SKM-1 (cell line): ENCODE measurements around the gene NDC80.
A peak's percentile ranks its signal among the peaks of the same experiment; 100 is the strongest.

Experiments used
- DNase-seq: peaks from one replicate; lab custom pipeline; 2025; ENCODE audit not compliant: unreplicated experiment; lab: John Stamatoyannopoulos, UW

Gene NDC80

DNA sequence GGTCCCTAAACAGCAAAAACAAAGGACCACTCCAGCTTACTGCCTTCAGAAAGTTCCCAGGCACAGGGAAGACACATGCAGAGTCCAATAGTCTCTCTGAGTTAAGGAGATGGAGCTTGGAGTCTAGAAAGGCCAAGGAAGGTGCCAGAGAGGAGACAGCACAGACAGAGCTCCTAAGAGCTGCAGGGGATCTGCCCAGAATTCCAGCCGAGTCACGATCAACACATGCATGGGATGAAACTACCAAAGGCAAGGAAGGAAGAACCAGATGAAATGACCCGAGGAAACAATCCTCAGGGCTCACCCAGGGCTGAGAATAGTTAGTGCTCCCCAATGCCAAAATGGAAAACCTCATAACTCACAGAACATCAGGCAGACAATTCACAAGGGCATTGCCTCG, 15.5 kb upstream of the NDC80 start:
- DNase-seq = no peak

DNA sequence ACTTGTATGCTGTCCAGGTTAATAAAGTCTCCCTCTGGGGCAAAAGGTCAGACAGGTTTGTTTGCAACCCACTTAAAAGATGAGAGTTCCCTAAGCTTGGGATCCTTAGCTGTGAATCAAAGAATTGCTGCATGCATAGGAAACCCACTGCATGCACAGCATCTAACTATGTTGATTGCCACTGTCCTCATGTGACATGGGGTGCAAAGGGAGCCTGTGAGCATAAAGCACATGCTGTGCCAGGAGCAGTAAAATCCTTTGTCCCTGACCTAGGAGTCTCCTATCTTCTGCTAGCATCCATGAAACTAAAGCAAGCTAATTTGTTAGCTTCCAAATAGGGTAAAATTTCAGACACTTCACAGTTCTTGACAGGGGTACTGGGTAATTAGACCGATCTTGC, 13.8 kb upstream of the NDC80 start:
- no peak for DNase-seq

DNA sequence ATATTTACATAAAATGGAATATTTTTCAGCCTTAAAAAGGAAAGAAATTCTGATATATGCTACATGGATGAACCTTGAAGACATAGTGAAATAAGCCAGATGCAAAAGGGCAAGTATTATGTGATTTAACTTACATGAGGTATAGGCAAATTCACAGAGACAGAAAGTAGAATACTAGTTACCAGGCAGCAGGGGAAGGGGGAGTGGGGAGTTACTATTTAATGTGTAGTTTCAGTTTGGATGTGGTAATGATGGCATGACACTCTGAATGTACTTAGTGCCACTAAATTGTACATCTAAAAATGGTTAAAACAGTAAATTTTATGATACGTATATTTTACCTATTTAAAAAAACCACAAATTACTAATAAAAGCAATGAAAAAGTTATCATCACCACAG, 12.1 kb upstream of the NDC80 start:
- DNase-seq = no peak

DNA sequence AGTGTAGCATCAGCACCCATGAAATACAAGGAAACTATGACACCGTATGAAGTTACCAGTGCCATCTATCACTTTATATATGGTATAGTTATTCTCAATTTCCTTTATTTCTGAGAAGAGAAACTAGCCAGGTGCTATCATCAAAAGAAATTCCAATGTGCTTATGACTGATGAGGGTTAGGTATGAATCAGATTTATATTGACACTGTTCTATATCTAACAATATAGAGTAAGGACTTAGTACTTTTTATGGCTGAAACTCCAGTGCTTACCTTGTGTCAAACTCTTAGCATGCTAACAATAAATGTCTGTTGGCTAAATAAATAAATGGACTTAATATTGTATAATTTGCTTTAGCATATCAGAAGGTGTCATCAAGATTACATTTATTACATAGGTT, 7.0 kb upstream of the NDC80 start:
- DNase-seq = no peak

DNA sequence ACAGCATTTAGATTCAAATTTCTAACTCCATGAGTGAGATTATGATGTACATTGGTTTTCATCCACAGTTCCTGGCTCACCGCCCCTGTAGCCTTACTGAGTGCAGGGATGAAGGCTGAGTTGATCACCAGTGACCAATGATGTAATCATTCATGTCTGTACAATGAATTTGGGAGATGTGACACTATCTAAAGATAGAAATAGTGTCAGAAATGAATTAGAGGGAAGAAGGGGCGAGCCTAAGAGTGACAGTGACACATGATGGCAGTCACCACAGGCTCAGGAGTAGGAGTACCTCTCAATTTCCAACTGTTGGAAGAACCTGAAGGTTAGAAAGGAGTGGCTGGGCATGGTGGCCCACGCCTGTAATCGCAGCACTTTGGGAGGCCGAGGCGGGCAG, 3.2 kb upstream of the NDC80 start:
- no peak for DNase-seq

GRCh38 chr18:2568605-2569004, 2.8 kb upstream of the NDC80 start:
- no peak for DNase-seq

GRCh38 chr18:2569338-2570207, 1.8 kb upstream of the NDC80 start:
- no peak for DNase-seq

- DNase-seq = peak; percentile 55
These were observed 571 bp upstream of the NDC80 start for GRCh38 chr18:2570772-2571199.

DNA sequence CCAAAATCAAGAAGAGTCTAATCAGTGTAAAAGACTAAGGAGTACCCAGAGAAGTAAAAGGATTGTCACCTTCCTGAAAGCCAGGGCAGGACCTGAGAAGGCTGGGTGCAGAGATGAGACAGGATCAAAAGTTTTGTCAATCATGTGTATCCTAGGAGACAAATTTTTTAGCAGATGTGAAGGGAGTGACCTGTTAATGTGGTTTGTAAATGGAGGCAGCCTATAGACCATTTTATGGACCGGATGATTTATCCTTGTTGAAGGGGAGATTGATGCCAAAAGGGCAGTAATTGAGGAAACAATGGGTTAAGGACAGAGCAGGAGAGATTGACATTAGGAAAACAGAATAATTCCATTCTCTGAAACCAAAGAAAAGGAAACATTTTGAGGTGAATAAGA, 813 bp downstream of the NDC80 start:
- no peak for DNase-seq

GRCh38 chr18:2572892-2573291, 1.5 kb downstream of the NDC80 start:
- no peak for DNase-seq

GRCh38 chr18:2573408-2573807, 2.1 kb downstream of the NDC80 start:
- DNase-seq = no peak

GRCh38 chr18:2587788-2588187, 16.4 kb downstream of the NDC80 start:
- no peak for DNase-seq

- no peak for DNase-seq
These were observed 17.4 kb downstream of the NDC80 start for GRCh38 chr18:2588666-2589344.

DNA sequence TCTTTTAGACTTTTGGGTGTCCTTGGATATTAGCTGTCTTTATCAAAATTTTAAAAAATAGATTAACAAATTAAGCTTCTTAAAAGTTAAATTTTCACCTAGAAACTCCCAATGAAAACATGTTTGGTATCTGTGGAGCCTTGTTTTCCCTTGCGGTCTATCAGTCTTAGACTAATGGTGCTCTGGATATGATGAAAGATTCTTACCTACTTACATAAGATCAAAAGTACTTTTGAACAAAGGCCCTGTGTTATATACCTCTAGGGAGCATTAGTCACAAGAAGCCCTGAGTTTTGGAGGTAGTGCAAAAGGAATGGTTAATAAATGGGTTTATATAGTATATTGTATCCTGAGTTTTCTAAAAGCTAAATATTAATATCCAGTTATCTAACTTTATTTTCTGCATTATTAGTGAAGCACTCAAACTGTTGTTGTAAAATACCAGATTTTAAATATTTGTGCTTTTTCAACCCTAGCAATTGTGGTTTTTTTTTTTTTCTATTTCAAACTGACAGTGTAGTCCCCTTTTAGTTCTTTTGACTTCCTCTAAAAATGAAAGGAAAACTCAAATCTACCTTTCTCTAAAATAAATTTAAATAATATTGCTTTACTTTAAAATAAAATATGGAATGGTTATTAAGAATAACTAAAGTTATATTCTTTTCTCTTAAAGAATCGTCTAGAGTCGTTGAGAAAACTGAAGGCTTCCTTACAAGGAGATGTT, 18.1 kb downstream of the NDC80 start:
- DNase-seq = no peak

DNA sequence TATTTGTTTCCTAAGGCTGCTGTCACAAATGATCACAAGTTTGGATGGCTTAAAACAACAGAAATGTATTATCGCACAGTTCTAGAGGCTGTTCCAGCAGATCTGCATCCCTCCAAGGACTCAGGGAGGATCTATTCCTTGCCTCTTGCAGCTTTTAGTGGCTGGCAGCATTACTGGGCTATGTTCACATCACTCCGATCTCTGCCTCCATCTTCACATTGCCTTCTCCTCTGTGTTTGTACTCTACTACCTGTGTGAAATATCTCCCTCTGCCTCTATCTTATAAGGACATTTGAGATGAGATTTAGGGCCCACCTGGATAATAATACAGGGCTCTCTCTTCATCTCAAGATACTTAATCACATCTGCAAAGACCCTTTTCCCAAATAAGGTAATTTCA, 18.9 kb downstream of the NDC80 start:
- no peak for DNase-seq

DNA sequence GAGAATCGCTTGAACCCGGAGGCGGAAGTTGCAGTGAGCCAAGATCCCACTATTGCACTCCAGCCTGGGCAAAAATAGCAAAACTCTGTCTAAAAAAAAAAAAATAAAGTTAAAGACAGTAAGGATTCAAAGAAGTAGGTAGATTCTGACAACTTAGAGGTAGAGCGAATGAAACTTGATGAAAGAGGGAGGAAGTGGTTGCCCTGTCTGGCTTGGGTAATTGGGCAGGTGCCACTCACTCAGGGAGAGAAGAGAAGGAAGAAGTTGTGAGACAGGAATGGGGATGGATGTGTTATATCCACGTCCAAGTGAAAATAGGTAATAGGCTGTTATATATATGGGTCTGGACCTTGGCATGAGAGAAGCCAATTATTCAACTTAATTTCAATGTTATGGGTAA, 26.3 kb downstream of the NDC80 start:
- DNase-seq = no peak

GRCh38 chr18:2602844-2603243, 31.5 kb downstream of the NDC80 start:
- no peak for DNase-seq

DNA sequence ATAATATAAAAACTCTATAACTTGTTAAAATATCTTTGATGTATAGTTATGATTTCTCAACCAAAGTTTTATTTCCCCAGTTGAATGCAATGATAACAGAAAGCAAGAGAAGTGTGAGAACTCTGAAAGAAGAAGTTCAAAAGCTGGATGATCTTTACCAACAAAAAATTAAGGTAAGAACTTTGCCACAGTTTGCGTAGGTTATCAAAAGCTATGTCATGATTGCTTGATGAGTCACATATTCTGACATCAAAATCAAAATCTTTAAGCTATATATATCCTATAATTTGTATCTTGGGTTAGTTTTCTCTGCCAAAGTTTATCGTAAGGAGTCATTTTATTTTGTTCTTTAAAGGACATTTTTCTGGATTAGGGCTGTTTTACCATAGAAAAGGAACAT, 35.0 kb downstream of the NDC80 start:
- no peak for DNase-seq

DNA sequence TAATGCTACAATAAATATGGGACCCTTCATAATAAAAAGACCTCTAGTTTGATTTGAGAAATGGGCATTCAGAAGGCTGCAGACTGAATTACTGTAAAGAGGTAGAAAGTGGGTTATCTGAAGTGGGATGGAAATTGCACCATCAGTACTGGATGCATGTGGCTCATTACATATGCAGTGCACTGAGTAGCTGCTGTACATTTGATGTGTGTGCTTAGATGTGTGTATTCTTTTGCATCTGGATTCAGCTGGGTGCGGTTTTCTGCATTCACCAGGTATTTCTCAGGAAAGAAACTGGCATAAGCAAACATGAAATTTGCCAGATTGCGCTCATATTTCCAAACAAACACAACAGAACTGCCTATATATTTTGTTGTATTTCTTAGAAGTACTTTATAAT, 38.2 kb downstream of the NDC80 start:
- no peak for DNase-seq

DNA sequence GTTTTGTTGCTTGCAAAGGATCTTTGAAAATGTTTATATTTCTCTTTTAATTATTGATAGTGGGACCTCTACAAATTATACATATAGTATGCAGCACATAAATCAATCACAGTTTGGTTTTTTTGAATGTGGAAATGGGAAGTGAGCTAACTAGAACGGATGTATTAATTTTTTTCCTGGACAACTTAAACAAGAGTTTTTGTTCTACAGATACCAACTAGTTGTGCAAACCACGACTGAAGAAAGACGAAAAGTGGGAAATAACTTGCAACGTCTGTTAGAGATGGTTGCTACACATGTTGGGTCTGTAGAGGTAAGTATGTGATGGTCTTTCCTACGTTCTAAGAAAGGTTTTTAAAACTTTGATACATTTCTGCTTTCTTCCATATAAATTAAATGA, 39.2 kb downstream of the NDC80 start:
- no peak for DNase-seq

- no peak for DNase-seq
These were observed 41.6 kb downstream of the NDC80 start for GRCh38 chr18:2612996-2613395.

- DNase-seq = no peak
These were observed 46.1 kb downstream of the NDC80 start for GRCh38 chr18:2617401-2617998.
